GM13976 (cell line): ENCODE results near the gene ENOX1.

Experiments used
- DNase-seq: peaks from one replicate; pipeline ENCODE4 v3.0.0; 2012; ENCODE audit warnings: low spot score
- in situ Hi-C: fragments of 300-500 bp; cut with MboI; formaldehyde crosslinking; loops from one replicate; pipeline ENCODE4 v1.12.0; 2022; ENCODE audit warnings: low sequenced_read_pairs, mixed read lengths, inconsistent platforms; ENCODE audit not compliant: unreplicated experiment
- TF ChIP-seq, protein P1 (sequence below): IDR thresholded peaks from 2 replicates; pipeline ENCODE4 v1.5.1; 2012; ENCODE audit warnings: borderline replicate concordance, mild to moderate bottlenecking; ENCODE audit not compliant: insufficient read depth; ENCODE audit errors: extremely low read depth, missing control alignments, control extremely low read depth

The ENOX1 gene

DNA sequence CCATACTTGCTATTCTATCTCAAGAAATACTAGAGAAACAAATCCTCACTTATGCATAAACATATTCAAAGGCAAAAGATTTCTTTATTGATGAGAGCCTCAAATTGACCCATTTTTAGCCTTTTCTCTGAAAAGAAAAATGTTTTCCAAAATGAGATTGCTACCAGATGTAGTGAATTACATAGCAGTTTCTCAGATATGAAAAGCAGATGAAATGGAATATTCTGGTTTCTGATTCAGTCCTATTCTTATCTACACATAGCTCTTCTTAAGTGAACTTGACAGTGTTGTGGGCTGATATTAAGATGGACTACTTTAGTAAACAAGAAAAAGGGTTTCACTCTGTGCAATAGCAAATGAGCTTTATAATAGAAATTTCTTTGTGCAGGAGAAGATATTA lies 579.9 kb downstream of the ENOX1 start:
- in situ Hi-C loops = no loop called here
- DNase-seq = no peak
- TF ChIP-seq, protein P1, sequence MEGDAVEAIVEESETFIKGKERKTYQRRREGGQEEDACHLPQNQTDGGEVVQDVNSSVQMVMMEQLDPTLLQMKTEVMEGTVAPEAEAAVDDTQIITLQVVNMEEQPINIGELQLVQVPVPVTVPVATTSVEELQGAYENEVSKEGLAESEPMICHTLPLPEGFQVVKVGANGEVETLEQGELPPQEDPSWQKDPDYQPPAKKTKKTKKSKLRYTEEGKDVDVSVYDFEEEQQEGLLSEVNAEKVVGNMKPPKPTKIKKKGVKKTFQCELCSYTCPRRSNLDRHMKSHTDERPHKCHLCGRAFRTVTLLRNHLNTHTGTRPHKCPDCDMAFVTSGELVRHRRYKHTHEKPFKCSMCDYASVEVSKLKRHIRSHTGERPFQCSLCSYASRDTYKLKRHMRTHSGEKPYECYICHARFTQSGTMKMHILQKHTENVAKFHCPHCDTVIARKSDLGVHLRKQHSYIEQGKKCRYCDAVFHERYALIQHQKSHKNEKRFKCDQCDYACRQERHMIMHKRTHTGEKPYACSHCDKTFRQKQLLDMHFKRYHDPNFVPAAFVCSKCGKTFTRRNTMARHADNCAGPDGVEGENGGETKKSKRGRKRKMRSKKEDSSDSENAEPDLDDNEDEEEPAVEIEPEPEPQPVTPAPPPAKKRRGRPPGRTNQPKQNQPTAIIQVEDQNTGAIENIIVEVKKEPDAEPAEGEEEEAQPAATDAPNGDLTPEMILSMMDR = no peak

GRCh38 chr13:43205416-43205815 lies 581.4 kb downstream of the ENOX1 start:
- no peak for DNase-seq
- TF ChIP-seq, protein P1 = no peak
- in situ Hi-C loops = no loop called here

DNA sequence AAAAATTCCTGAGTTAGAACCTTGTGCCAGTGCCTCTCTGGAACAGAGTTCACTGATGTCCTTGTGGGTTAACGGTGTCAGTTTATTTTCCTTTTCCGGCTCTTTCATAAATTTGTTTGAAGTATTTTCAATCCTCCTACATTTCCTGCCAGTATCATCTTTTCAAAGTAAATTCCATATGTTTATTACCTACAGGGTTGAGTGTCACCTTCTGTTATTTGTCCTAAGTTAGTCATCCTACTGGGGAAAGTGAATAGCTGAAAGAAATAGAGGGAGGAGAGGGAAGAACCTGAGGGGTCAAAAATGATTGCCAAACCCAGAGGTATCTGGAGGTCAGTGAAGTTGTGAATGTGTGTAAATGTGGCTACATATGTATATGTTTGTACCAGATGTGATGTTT lies 582.2 kb downstream of the ENOX1 start:
- TF ChIP-seq, protein P1 = no peak
- in situ Hi-C loops = no loop called here
- no peak for DNase-seq

GRCh38 chr13:43203781-43204180 lies 583.0 kb downstream of the ENOX1 start:
- DNase-seq = no peak
- in situ Hi-C loops = no loop called here
- TF ChIP-seq, protein P1 = no peak

DNA sequence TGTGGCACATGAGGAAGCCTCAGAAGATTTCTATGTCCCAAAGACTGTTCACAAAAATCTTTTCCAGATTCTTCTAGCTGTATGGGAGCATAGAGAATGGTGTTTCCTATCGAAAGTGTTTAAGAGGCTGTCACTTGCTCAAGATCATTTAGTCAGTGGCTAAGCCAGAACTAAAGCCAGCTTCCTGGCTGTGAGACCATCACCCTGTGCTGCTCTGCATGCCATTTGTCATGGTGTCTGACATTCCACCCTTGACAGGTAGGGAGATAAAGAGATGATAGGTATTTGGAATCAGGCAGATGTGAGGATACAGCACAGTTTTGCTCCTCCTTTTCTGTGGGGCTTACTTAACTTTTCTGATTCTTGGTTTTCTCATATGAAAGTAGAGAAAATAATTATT lies 586.0 kb downstream of the ENOX1 start:
- in situ Hi-C loops = no loop called here
- TF ChIP-seq, protein P1 = no peak

GRCh38 chr13:43200307-43200706 lies 586.5 kb downstream of the ENOX1 start:
- in situ Hi-C loops = no loop called here
- TF ChIP-seq, protein P1 = no peak
- no peak for DNase-seq

More for the DNA sequence above, 586.0 kb downstream of the ENOX1 start:
- DNase-seq = no peak
